Gastrocnemius medialis (tissue), 4 donors: ENCODE measurements around the gene AMTN.

Experiments
- CTCF ChIP-seq, 5 experiments: fragments of 450-650 bp in 3 of 5; fragments of 200-600 bp in 2 of 5; sonication (generic) in 2 of 5; IDR thresholded peaks in 4 of 5; conservative IDR thresholded peaks in 1 of 5; 1 replicate in 4 of 5; 2 replicates in 1 of 5; pipeline ENCODE4 v1.5.1; 2016 to 2019; ENCODE audit warnings: antibody characterized with exemption in 5 of 5, mild to moderate bottlenecking in 3 of 5, moderate library complexity in 3 of 5
- POLR2A ChIP-seq, 2 donors: fragments of 450-650 bp; IDR thresholded peaks; one replicate each; pipeline ENCODE4 v1.6.1; 2017; ENCODE audit warnings: antibody characterized with exemption in 2 of 2, mild to moderate bottlenecking in 2 of 2, moderate library complexity in 2 of 2

GRCh38 chr4:70577220-70577927, 59.0 kb downstream of the AMTN start:
- TF ChIP-seq CTCF (IDR thresholded peaks at IDR 0.05 in 4 of 5, conservative IDR thresholded peaks at IDR 0.05 in 1 of 5): no peak
- TF ChIP-seq POLR2A (IDR thresholded peaks at IDR 0.05): no peak
